HT1080 (cell line): ENCODE measurements around the gene F2. TPM values are rescaled to one million over a fixed set of nuclear protein-coding genes. Genes with fewer than 3 reads are reported as not detected.

Experiments used
- DNase-seq: peaks from one replicate; pipeline ENCODE4 v3.0.0-alpha.2; 2015; ENCODE audit warnings: low read depth
- small RNA-seq: library from RNA; depleted of rRNA; stranded (forward); fragments of <200 nt; gene quantifications from one replicate; pipeline ENCODE3, GENCODE V24; 2014
- total RNA-seq: library from RNA; depleted of rRNA; stranded (reverse); fragments of >200 nt; shearing (Covaris generic); gene quantifications from 2 replicates; pipeline ENCODE4 v1.2.3, GENCODE V29; 2014; rRNA removed

The F2 gene
- total RNA-seq, 1 experiment from 2014 or later, result not detected

DNA sequence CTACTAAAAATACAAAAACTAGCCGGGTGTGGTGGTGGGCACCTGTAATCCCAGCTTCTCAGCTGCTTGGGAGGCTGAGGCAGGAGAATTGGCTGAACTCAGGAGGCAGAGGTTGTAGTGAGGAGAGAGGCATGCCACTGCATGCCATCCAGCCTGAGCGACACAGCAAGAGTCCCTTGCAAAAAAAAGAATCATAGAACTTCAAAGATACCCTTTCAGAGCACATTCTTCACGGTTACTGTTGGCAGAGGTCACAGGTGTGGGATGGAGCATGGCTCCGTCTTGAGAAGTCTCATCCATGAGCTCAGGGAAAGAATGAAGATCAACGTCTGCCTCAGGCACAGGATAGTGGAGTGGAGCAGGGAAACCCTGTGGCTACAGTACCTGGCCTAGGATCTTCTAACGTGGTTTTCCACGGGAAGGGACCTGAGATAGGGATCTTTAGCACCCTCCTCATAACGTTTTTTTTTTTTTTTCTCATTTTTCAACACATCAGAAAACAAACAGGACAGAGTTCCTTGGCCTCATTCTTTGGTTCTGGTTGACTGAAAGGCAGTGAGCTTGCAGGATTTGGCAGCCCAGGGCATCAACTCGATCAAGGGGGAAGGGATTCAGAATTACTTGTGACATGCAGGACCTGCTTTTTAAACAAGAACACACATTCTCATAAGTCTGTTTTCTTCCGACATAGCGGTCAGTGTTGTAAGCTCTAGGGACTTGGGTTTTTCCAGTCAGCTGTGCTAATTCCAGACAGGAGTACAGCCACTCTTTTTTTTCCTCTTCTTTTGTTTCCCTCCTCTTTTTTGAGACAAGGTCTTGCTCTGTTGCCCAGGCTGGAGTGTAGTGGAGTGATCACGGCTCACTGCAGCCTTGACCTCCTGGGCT, 22.8 kb downstream of the F2 start:
- no peak for DNase-seq

DNA sequence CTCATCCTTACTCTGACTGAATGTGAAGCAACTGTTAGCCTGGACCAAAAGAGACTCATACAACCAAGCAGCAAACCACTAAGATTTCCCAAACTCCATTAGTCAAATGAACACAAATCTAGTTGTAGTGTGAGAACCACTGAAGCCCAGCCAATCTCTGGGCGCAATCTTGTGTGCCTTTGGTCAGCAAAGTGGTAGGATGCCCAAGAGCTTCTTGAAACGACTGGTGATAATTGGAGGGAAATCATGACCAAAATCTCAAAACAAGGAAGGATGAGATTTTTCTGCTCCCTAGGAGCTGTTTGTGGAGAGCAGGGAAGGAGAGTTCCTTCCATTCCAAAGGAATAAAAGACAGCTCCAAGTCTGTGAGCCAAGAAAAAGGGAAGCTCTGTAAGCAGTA, 24.0 kb downstream of the F2 start:
- no peak for DNase-seq

DNA sequence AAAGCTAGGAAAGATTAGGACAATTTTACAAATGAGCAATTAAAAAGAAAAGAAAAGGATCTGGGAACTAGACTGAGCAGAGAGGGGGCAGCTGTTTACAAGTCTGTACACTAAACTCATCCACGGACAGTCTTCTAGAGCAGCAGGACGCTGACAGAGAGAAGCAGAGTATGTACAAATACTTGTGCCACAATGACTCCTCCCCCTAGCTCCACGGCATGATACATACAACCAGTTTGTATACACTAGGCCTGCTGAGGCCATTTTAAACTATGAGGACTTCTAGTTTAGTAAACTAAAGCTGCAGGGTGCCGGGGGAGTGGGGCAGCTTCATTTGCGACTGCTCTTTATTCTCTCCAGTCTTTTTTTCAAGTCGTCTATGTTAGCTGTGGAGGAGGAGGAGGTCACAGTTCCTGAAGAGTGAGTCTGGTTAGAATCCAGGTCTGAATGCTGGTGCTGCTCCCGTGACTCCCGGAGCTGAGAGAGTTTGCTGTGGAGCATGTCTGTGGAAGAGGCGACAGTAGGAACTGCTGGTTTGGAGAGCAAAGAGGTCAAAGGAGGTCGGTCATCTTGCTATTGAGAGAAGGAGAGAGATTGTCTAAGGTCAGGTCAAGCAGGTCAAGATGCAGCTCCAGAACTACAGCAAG, 24.8 kb downstream of the F2 start:
- no peak for DNase-seq

DNA sequence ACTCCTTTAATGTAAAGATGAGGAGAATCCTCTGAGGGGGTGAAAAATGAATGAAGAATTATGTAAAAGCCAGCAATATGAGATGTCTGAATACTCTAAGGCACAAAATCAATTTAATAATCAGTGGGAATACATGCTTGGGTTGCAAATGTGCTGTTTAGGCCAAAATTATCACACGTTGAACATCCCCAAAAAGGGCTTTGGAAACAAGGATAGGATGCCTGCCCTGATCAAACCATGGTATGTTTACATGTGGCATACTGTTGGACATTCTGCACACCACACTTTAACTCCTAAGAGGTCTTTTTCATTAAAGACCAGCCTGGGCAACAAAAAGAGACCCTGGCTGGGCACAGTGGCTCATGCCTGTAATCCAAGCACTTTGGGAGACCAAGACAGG, 26.3 kb downstream of the F2 start:
- no peak for DNase-seq

DNA sequence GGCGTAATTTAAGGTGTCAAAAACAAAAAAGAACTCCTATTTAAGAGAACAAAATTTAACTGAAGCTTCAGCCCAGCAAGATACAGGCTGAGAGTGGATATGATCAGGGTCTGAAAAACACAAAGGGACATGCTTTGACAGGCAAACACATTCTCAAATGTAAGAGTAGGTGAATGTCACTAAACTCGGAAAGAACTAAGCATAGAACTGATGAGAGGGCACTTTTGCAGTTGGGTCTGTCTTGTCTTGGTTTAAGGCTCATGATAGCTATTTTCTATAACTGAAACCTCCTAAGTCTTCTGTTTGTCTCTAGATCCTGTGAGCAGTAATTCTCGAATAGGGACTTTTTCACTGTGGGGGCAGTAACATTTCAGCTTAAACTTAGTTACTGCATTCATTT, 27.0 kb downstream of the F2 start:
- no peak for DNase-seq

DNA sequence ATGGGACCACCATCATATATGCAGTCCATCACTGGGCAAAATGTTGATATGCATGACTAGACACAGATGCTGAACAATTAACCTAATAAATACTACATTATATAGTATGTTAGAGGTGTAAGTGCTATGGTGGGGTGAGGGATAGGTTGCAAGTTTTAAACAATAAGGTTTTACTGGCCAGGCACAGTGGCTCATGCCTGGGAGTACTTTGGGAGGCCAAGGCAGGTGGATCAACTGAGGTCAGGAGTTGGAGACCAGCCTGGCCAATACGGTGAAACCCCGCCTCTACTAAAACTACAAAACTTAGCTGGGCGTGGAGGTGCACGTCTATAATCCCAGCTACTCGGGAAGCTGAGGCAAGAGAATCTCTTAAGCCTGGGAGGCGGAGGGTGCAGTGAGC, 28.1 kb downstream of the F2 start:
- DNase-seq, result no peak

DNA sequence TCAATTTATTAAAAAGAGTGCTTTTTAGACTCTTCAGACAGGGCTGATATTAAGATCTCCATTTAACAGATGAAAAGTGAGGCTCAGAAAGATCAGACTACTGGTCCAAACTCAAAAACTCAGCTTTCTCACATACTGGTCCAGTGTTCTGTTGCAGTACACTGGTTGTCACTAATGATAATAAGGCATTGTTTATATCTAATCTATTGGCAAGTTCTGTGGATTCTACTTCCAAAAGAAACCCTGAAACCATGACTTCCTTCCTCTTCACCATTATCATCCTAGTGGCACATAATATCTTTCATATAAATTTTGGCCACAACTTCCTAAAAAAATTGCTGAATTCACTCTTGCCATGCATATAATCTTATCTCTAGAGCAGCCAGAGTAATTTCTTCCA, 36.9 kb downstream of the F2 start:
- no peak for DNase-seq

DNA sequence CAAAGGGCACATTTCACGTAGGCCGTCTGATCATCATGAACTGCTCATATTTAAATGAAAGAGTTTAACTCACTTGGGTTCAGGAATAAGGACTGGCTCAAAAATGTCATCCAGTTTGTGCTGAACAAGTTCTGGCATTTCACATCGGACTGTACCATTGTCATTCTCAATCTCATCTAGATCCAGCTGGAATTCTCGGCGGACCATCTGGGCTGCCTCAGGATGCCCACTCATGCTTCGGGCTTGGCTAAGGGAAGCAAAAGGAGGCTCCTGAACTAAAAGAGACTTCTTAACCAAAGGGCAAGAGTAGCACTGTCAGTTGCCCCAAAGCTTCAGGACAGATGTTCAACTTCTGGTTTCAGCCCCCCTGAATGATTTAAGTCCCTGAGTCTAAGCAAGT, 40.2 kb downstream of the F2 start:
- no peak for DNase-seq

DNA sequence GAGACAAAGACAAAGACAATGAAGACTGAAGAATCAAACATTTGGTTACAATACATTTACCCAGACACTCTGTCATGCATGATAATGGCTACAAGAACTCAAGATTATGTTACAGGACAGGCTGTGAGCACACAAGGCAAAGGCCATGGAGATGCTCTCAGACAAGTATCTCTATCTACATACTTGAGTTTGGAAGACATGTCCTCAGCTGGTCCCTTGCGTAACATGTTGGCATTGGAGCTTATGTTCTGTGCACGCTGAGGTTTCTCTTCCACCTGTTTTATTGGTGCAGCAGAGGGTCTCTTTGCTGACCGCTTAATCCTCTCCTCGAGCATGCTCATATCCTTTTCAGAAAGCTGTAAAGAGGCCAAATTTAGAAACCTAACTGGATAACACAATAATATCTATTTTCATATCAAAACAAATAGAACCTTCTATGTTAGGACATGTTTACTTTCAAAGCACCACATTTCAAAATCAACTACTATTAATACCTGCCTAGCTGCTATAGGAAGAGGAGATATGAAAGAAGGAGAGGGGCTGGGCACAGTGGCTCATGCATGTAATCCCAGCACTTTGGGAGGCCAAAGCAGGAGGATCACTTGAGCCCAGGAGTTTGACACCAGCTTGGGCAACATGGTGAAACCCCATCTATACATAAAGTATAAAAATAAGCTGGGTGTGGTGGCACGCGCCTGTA, 41.6 kb downstream of the F2 start:
- no peak for DNase-seq

DNA sequence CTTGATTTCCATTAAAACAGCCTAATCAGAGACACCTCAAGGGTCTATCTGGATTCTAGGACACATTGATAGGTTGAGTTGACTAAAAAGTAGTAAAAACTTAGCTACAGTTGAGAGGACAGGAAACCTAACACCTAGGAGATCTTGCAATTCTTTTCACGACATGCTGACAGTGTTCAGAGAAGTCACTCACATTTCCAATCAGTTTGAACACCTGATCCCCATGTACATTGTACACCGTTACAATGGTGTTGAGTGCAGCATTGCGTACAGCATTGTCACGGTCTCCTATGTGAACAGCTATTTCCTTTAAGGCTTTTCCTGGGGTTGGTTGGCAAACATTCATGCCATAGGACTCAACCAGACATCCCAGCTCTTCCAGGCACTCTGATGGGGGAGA, 42.8 kb downstream of the F2 start:
- DNase-seq, result no peak

DNA sequence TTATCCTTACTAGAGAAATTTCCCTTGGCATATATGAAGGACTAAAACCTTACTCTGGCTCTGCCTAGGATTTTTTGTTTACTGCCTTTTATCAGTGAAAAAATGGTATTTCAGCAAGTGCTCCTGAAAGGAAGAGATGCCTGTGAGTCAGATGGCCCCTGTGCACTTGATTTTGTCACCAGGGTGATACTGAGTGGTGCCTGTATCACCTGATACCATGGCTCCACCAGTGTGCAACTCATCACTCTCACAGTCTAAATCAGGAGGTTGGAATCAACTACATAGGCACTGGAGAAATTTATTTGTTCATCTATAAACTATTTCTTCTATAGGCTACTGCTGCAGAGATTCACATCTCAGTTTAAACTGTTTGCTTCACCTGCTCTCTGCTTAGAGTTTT, 43.2 kb downstream of the F2 start:
- DNase-seq, result no peak

DNA sequence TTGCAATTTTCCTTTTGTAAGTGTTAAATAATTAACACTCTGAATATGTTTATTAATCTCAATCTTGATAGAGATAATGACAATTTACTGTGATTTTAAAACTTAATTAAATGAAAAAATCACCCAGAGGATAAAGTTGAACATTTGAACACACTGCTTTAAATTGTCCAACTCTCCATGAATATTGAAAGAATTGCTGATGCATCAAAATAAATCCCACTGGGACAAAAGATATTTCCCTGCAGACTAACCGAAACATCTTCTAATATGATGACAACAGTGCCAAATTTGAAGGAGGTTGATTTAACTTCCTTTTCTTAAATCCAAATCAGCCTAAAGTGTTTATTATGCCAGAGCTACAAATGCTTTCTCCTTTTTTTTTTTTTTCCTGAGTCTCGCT, 47.6 kb downstream of the F2 start:
- no peak for DNase-seq

DNA sequence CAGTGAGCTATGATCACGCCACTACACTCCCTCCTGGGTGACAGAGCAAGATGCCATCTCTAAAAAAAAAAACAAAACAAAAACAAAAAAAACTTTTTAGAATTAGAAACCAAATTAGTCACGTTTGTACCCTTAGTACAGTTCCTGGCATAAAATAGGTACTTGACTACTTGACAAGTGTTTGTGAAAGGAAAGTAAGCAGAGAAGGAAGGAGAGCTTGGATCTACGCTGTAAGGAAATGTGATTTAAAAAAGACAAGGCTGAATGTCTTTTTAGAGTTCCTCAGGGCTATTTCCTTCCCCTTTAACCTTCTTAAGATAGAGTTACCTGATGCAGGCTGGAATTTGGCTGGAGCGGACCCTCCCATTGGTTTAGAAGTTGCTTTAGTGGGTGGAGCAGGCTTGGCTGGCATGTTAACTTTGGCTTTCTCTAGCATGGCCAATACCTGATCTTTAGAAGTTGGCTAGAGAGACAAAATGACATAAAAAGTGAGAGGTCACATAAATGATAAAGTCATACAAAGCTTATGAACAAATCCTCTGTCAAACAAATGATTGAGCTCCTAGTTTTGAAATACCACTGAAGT, 50.7 kb downstream of the F2 start:
- DNase-seq, result no peak

DNA sequence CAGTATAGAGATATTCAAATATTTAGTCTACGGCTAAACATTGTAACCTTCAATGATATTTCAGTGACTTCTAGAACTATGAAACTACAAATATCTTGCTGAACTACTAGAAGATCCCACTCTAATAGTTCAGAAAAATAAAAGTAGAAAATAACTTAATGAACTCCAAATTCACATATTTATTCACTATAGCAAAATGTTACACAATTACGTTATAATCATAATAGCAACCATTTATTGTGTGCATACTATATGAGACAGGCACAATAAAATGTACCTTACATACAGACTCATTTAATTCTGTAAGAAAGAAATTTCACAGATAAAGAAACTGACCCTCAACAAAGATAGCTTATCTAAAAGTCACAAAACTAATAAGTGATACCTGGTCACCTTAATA, 57.9 kb downstream of the F2 start:
- DNase-seq, result no peak

DNA sequence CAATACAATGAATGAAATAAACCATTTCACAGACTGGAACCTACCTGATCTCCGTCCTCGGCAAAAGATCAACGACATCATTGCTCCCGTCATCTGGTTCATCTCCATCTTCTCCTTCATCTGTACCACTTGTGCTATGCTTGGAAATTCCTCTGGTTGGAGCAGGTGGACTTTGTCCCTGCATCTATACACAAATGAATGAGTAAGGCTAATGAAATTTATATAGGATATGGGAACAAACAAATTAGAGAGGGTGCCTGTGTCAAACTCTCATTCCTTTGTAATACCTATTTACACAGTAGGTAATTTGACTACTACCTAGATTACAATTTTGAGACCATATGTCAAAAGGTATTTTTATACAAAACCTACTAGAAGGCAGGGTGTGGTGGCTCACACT, 59.4 kb downstream of the F2 start:
- no peak for DNase-seq

Small RNAs within 50 kb of the gene (small RNA-seq; reads per million reads assigned to genes)
- not detected for gene MIR5582
- gene RF00573, result not detected
- 13.7 reads per million, percentile 92 among the genes with 10 or more reads in this experiment for gene SNORD67

Other genes starting within 250 kb of the F2 start
- 15.3 and 17.2 TPM in 2 replicates for gene AMBRA1, start 125.2 kb upstream of the F2 start, total RNA-seq
- 4.5 TPM in 2 replicates for gene HARBI1, start 102.0 kb upstream of the F2 start, total RNA-seq
- 68.6 and 117 TPM in 2 replicates for gene ATG13, start 101.7 kb upstream of the F2 start, total RNA-seq
- gene ARHGAP1, start 18.6 kb upstream of the F2 start, total RNA-seq, result 27.4 and 46.9 TPM in 2 replicates
- gene ZNF408, start 18.2 kb upstream of the F2 start, total RNA-seq, result 11.5 and 11.8 TPM in 2 replicates
- gene CKAP5, start 127.1 kb downstream of the F2 start, total RNA-seq, result 90.7 and 110 TPM in 2 replicates
- 1.9 and 2.1 TPM in 2 replicates for gene LRP4, start 199.3 kb downstream of the F2 start, total RNA-seq
- gene CSTPP1, start 217.5 kb downstream of the F2 start, total RNA-seq, result 10.0 and 16.2 TPM in 2 replicates